ENCODE measurements around the gene OAS3.

The OAS3 gene

GRCh38 chr12:113006206-113006605, 67.9 kb downstream of the OAS3 start:
- no peak overlapping the region for H3K14ac ChIP-seq (ENCODE audit: low read length)
- no peak overlapping the region for H2BK120ac ChIP-seq (ENCODE audit: insufficient read depth, low read length, poor library complexity)
- H2BK12ac ChIP-seq (ENCODE audit: low read length), result no peak overlapping the region
- WGBS (ENCODE audit: extremely low coverage, insufficient coverage, insufficient read length), result no CpG with 5 or more reads among the region's 7 CpGs
- no peak overlapping the region for H3K4me2 ChIP-seq (ENCODE audit: low read length)
- H3K36me3 ChIP-seq (ENCODE audit: control insufficient read depth in 1 of 2, insufficient read depth in 2 of 2, low read length in 2 of 2), result no peaks in the 10 kb centered on the region
- no peak overlapping the region for H3K4ac ChIP-seq (ENCODE audit: low read depth, low read length)
- no peak overlapping the region for H2BK5ac ChIP-seq (ENCODE audit: low read depth, low read length, poor library complexity)
- DNase-seq, result no peak
- H2AFZ ChIP-seq (ENCODE audit: insufficient read depth, low read length, poor library complexity), result no peak overlapping the region
- H3K27me3 ChIP-seq (ENCODE audit: insufficient read depth, low read length), result no peaks in the 10 kb centered on the region
- no peaks in the 10 kb centered on the region for H3K4me1 ChIP-seq (ENCODE audit: control insufficient read depth in 1 of 2, insufficient read depth in 2 of 2, low read length in 2 of 2)
- H4K91ac ChIP-seq (ENCODE audit: low read depth, low read length), result no peak overlapping the region
- no peak overlapping the region for H3K18ac ChIP-seq (ENCODE audit: low read length)
- H2AK5ac ChIP-seq (ENCODE audit: low read length), result no peak overlapping the region
- no peaks in the 10 kb centered on the region for H3K79me2 ChIP-seq (ENCODE audit: control insufficient read depth, insufficient read depth, low read length, poor library complexity)
- H3K79me1 ChIP-seq (ENCODE audit: low read length), result no peaks in the 10 kb centered on the region
- no peaks in the 10 kb centered on the region for H3K9me3 ChIP-seq (ENCODE audit: insufficient read depth, low read depth, low read length)
- H3K23ac ChIP-seq (ENCODE audit: low read length), result no peak overlapping the region
- H3K4me3 ChIP-seq (ENCODE audit: low read depth, low read length), result no peak overlapping the region
- no peak overlapping the region for H3K27ac ChIP-seq (ENCODE audit: low read depth, low read length)
- H4K8ac ChIP-seq (ENCODE audit: low read depth, low read length), result no peak overlapping the region
- no peak overlapping the region for H4K12ac ChIP-seq (ENCODE audit: low read depth, low read length)
- H3K9ac ChIP-seq (ENCODE audit: low read length), result no peak overlapping the region

GRCh38 chr12:113006641-113007040, 68.4 kb downstream of the OAS3 start:
- no CpG with 5 or more reads among the region's 6 CpGs for WGBS (ENCODE audit: extremely low coverage, insufficient coverage, insufficient read length)
- no peak overlapping the region for H2AK5ac ChIP-seq (ENCODE audit: low read length)
- H4K91ac ChIP-seq (ENCODE audit: low read depth, low read length), result no peak overlapping the region

GRCh38 chr12:113007166-113007565, 68.9 kb downstream of the OAS3 start:
- Histone ChIP-seq H2BK120ac (ENCODE audit: insufficient read depth, low read length, poor library complexity) (no peak overlapping the region), H3K79me2 (ENCODE audit: control insufficient read depth, insufficient read depth, low read length, poor library complexity) (no peaks in the 10 kb centered on the region), H3K27me3 (ENCODE audit: insufficient read depth, low read length) (no peaks in the 10 kb centered on the region), H3K4me2 (ENCODE audit: low read length) (no peak overlapping the region), H3K18ac (ENCODE audit: low read length) (no peak overlapping the region), H3K79me1 (ENCODE audit: low read length) (no peaks in the 10 kb centered on the region), H3K27ac (ENCODE audit: low read depth, low read length) (no peak overlapping the region), H4K8ac (ENCODE audit: low read depth, low read length) (no peak overlapping the region), H3K9me3 (ENCODE audit: insufficient read depth, low read depth, low read length) (no peaks in the 10 kb centered on the region), H3K4ac (ENCODE audit: low read depth, low read length) (no peak overlapping the region), H4K12ac (ENCODE audit: low read depth, low read length) (no peak overlapping the region), H3K23ac (ENCODE audit: low read length) (no peak overlapping the region), H2AFZ (ENCODE audit: insufficient read depth, low read length, poor library complexity) (no peak overlapping the region), H3K36me3 (ENCODE audit: control insufficient read depth in 1 of 2, insufficient read depth in 2 of 2, low read length in 2 of 2) (no peaks in the 10 kb centered on the region), H2BK12ac (ENCODE audit: low read length) (no peak overlapping the region), H2AK5ac (ENCODE audit: low read length) (no peak overlapping the region), H3K4me3 (ENCODE audit: low read depth, low read length) (no peak overlapping the region), H3K4me1 (ENCODE audit: control insufficient read depth in 1 of 2, insufficient read depth in 2 of 2, low read length in 2 of 2) (no peaks in the 10 kb centered on the region), H4K91ac (ENCODE audit: low read depth, low read length) (no peak overlapping the region), H3K9ac (ENCODE audit: low read length) (no peak overlapping the region), H3K14ac (ENCODE audit: low read length) (no peak overlapping the region), H2BK5ac (ENCODE audit: low read depth, low read length, poor library complexity) (no peak overlapping the region)
- WGBS (ENCODE audit: extremely low coverage, insufficient coverage, insufficient read length), result no CpG with 5 or more reads among the region's 4 CpGs
- peak; percentile 80 to 90 for DNase-seq

More at GRCh38 chr12:113006641-113007040, 68.4 kb downstream of the OAS3 start:
- no peak for DNase-seq
- Histone ChIP-seq H3K79me2 (ENCODE audit: control insufficient read depth, insufficient read depth, low read length, poor library complexity) (no peaks in the 10 kb centered on the region), H2AFZ (ENCODE audit: insufficient read depth, low read length, poor library complexity) (no peak overlapping the region), H2BK5ac (ENCODE audit: low read depth, low read length, poor library complexity) (no peak overlapping the region), H2BK120ac (ENCODE audit: insufficient read depth, low read length, poor library complexity) (no peak overlapping the region), H3K27ac (ENCODE audit: low read depth, low read length) (no peak overlapping the region), H3K18ac (ENCODE audit: low read length) (no peak overlapping the region), H3K9ac (ENCODE audit: low read length) (no peak overlapping the region), H3K9me3 (ENCODE audit: insufficient read depth, low read depth, low read length) (no peaks in the 10 kb centered on the region), H3K36me3 (ENCODE audit: control insufficient read depth in 1 of 2, insufficient read depth in 2 of 2, low read length in 2 of 2) (no peaks in the 10 kb centered on the region), H3K14ac (ENCODE audit: low read length) (no peak overlapping the region), H2BK12ac (ENCODE audit: low read length) (no peak overlapping the region), H3K23ac (ENCODE audit: low read length) (no peak overlapping the region), H3K4me3 (ENCODE audit: low read depth, low read length) (no peak overlapping the region), H3K4ac (ENCODE audit: low read depth, low read length) (no peak overlapping the region), H3K4me2 (ENCODE audit: low read length) (no peak overlapping the region), H3K4me1 (ENCODE audit: control insufficient read depth in 1 of 2, insufficient read depth in 2 of 2, low read length in 2 of 2) (no peaks in the 10 kb centered on the region), H3K79me1 (ENCODE audit: low read length) (no peaks in the 10 kb centered on the region), H3K27me3 (ENCODE audit: insufficient read depth, low read length) (no peaks in the 10 kb centered on the region), H4K12ac (ENCODE audit: low read depth, low read length) (no peak overlapping the region), H4K8ac (ENCODE audit: low read depth, low read length) (no peak overlapping the region)

- Histone ChIP-seq H3K4me1 (ENCODE audit: control insufficient read depth in 1 of 2, insufficient read depth in 2 of 2, low read length in 2 of 2) (no peaks in the 10 kb centered on the region), H2BK12ac (ENCODE audit: low read length) (no peak overlapping the region), H4K8ac (ENCODE audit: low read depth, low read length) (no peak overlapping the region), H3K27ac (ENCODE audit: low read depth, low read length) (no peak overlapping the region), H3K23ac (ENCODE audit: low read length) (no peak overlapping the region), H3K4me2 (ENCODE audit: low read length) (no peak overlapping the region), H4K12ac (ENCODE audit: low read depth, low read length) (no peak overlapping the region), H3K4ac (ENCODE audit: low read depth, low read length) (no peak overlapping the region), H4K91ac (ENCODE audit: low read depth, low read length) (no peak overlapping the region), H3K27me3 (ENCODE audit: insufficient read depth, low read length) (no peaks in the 10 kb centered on the region), H3K14ac (ENCODE audit: low read length) (no peak overlapping the region), H3K9me3 (ENCODE audit: insufficient read depth, low read depth, low read length) (no peaks in the 10 kb centered on the region), H3K79me1 (ENCODE audit: low read length) (no peaks in the 10 kb centered on the region), H2BK120ac (ENCODE audit: insufficient read depth, low read length, poor library complexity) (no peak overlapping the region), H3K36me3 (ENCODE audit: control insufficient read depth in 1 of 2, insufficient read depth in 2 of 2, low read length in 2 of 2) (no peaks in the 10 kb centered on the region), H3K9ac (ENCODE audit: low read length) (no peak overlapping the region), H3K18ac (ENCODE audit: low read length) (no peak overlapping the region), H2AK5ac (ENCODE audit: low read length) (no peak overlapping the region), H2BK5ac (ENCODE audit: low read depth, low read length, poor library complexity) (no peak overlapping the region), H3K79me2 (ENCODE audit: control insufficient read depth, insufficient read depth, low read length, poor library complexity) (no peaks in the 10 kb centered on the region), H3K4me3 (ENCODE audit: low read depth, low read length) (no peak overlapping the region), H2AFZ (ENCODE audit: insufficient read depth, low read length, poor library complexity) (no peak overlapping the region)
- no peak for DNase-seq
- WGBS (ENCODE audit: extremely low coverage, insufficient coverage, insufficient read length), result no CpG with 5 or more reads among the region's 2 CpGs
Observed at GRCh38 chr12:113010701-113011100, 72.4 kb downstream of the OAS3 start.
